Suprapubic skin (tissue), 4 donors: ENCODE results near the gene DDX5.
"Not testable (repeated sequence)": the region's sequence is repeated elsewhere in the genome, so short reads cannot be mapped to it uniquely, and the experiment has no call there.

Experiments used
- CTCF ChIP-seq, 2 donors: fragments of 200-600 bp in 1 of 2; fragments of 450-650 bp in 1 of 2; sonication (generic) in 1 of 2; IDR thresholded peaks; one replicate each; pipeline ENCODE4 v1.5.1; 2016 to 2019; ENCODE audit warnings: antibody characterized with exemption in 2 of 2, mild to moderate bottlenecking in 1 of 2, moderate library complexity in 1 of 2
- EP300 ChIP-seq: sonication (generic); formaldehyde crosslinking; IDR thresholded peaks from one replicate; pipeline ENCODE4 v1.6.1; 2017; ENCODE audit warnings: antibody characterized with exemption
- POLR2A ChIP-seq, 2 donors: fragments of 450-650 bp; IDR thresholded peaks; one replicate each; pipeline ENCODE4 v1.6.1; 2017; ENCODE audit warnings: antibody characterized with exemption in 2 of 2, mild to moderate bottlenecking in 2 of 2, moderate library complexity in 2 of 2
- POLR2AphosphoS5 ChIP-seq, 3 donors: sonication (generic); formaldehyde crosslinking; IDR thresholded peaks; one replicate each; pipeline ENCODE4 v1.6.1; 2017; ENCODE audit warnings: antibody characterized with exemption in 3 of 3

GRCh38 chr17:64459818-64460217 lies 46.3 kb downstream of the DDX5 start:
- TF ChIP-seq CTCF (IDR thresholded peaks at IDR 0.05); POLR2AphosphoS5 (IDR thresholded peaks at IDR 0.05); POLR2A (IDR thresholded peaks at IDR 0.05); EP300: not testable (repeated sequence)
